HG03521 (cell line): ENCODE results near the gene WRAP73.
"Not testable (repeated sequence)": the region's sequence is repeated elsewhere in the genome, so short reads cannot be mapped to it uniquely, and the experiment has no call there.

Experiments
- ATAC-seq: cut with Tn5 transposase; IDR thresholded peaks from one replicate; pipeline ENCODE4 v1.9.1; 2021; ENCODE audit warnings: mild to moderate bottlenecking, moderate library complexity; ENCODE audit not compliant: unreplicated experiment

Gene WRAP73

DNA sequence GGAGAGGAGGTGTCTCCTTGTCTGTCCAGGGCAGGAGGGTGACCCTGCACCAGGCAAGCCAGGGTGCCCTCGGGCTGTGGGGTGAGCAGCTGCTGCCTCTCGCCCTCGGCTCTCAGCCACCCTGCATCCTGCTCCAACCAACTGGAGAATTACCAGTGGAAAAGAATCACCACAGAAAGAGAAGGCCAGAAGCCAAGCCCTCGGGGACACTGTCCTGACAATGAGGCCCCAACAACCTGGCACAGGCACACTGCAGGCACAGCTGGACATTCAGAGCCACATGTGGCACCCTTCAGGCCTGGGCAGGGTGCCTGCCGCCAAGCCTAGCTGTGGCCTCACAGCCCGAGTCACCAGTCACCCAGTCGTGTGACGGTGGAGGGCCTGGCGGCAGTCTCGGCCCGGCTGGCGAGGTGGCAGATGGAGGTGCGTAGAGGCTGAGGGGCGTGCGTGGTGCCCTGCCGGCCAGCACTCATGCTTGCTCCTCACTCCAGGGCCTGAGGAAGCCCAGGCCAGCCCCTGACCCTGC, 50.6 kb downstream of the WRAP73 start:
- no peak for ATAC-seq

DNA sequence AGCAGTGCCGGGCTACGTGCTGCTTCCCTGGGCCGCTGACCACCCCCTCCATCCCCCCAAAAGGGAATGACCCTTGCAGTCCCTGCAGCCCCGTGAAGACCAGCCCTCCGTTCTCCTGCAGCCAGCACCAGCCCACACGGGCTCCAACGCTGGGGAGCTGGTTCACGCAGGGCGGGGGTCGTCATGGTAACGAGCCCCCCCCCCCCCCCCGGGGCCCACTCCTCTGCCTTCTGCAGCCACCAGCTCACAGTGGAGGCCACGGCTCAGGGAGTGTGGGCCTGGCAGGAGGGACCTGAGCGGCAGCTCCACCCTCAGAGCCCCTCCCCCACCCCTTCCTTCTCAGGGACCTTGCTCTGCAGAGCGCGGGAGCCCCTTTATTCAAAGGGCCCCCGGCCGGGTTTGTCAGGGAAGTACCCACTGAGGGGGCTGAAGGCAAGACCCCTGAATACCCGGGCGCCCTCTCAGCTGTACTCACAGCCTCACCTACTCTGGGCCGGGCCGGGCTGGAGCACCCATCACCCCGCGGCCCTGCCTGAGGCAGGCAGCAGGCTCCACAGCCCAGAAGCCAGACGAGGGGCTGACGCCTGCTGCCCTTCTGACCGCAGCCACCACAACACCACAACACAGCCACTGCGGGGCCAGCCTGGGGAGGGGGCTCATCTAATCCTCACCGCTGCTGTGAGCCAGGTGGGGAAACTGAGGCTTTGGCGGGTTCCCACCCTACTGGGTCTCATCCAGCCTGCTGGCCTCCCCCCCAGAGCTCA, 51.2 kb downstream of the WRAP73 start:
- no peak for ATAC-seq

DNA sequence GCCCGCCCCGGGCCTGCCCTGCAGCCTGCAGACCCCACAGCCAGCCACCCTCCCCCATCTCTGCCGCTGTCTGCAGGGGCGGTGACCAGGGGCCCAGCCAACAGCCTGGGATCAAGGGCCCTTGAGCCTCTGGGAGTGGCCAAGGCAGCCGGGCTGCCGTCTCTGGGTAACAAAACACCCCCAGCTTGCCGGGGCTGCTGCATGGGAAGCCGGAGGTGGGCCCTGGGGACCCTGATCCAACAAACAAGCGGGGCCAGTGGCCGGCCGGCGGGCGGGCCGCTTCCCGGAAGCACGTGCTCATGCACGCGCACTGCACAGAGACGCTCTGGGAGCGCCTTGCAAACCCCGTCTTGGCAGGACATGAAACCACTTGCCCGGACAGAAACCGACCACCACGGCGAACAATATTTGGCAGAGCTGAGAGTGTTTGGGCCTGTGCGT, 51.8 kb downstream of the WRAP73 start:
- no peak for ATAC-seq

DNA sequence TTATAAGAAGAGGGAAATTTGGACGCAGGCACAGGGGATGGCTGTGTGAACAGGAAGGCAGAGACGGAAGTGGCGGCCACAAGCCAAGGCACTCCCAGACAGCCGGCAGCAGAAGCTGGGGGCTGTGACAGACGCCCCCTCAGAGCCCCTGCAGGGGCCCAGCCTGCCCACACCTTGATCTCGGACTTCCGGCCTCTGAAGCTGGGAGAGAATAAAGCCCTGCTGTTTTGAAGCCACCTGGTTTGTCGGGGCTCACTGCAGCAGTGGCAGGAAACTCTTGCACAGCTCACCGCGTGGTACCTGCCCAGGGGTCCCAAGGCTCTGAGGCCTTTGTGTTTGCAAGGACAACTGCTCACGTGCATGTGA, 52.3 kb downstream of the WRAP73 start:
- no peak for ATAC-seq

DNA sequence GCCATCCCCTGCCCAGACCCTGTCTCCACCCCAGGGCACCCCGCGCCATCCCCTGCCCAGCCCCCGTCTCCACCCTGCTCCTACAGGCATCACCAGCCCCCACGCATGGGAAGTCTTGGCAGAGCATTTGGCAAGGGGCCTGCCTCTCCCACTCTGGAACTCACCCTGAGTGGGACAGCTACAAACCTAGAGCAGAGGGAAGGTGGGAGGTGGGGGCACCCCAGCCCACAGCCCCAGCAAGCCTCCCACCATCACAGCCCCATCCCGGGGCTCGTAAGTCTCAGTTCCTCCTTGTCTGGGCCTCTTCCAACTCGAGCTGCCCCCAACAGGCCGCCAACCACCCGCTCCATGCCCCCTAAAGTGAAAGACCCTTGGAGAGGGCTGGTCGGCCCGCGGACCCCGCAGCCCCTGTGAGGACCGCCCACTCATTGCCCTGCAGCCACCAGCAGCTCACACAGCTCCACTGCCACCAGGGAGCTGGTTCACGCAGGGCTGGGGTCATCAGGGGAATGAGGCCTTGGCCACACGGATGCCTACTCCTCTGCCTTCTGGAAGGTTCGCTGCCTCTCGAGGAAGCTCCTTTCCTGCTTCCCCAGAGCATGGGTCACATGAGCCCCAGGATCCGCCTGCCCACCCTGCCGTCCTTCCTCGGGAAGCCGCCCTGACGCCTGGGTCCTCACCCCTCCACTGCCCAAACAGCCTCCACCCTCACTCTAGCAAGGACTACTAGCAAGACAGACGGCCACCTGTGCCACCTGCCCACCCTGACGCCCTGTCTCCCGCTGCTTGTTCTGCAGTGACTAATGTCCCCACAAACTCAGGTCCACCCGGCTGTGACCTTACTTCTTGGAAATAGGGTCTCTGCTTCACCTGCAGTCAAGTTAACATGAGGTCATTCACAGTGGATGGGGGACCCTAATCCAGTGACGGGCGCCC, 53.0 kb downstream of the WRAP73 start:
- no peak for ATAC-seq

DNA sequence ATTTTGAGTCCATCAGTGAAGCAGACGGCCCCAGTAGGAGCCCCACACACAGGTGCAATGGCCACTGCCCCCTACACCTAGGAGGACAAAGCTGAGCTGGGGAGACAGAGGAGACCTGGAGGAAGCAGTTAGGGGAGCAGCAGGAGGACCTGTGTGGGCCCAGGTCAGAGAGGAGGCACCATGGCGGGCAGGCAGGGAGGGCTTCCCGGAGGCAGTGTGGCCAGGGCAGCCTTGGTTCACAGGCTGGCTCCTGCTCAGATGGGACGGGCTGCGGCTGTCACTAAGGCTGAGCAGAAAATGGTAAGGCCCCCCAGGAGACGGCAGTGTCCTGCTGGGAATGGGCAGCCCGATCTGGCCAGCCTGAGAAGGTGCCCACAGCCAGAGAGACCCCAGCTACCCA, 54.0 kb downstream of the WRAP73 start:
- no peak for ATAC-seq

DNA sequence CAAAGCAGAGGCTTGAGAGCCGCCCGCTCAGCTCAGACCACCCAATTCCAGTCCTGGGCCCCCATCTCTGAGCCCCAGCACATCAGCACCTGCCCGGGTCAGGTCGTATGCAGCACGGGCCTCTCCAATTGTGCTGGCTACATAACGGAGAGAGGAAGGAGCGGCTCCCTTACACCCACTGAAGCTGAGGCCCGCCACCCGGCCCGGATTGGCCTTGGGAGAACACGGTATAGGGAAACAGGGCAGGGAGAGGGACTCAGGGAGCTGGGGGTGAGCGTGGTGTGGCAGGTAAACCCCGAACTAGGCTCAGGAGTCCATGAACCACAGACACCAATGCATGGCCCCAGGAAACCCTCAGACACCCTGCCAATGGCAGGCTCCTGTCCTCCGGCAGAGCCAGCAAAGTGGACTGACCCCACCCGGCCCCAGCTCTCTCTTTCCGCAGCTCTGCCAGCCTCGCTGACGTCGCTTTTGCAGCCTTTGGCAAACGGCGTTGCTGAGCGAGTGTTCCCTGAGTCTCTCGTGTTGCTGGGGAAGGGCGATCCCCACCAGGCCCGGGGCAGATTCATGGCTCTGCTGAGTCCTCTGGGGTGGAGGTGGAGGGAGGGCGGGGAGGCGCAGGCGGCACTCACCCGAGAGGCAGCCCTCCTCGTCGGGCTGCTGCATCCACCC, 55.1 kb downstream of the WRAP73 start:
- no peak for ATAC-seq

DNA sequence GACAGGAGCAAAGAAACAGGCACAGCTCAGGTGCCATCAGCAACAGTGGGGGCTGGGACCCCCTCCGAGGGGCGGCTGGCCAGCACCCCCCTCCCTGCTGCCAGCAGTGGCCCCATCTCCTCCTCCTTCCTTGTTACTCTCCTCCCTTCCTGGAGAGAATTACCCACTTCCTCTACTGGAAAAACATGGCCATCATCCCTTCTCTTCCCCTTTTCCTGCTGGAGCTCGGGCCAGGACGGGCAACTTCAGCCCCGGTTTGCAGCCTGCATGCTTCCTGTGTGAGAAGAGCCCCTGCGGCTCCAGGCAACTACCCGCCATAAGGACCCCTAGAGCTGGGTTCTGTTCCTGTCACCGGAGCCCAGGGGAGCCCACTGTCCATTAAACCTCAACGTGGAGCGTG, 56.2 kb downstream of the WRAP73 start:
- ATAC-seq, result no peak

DNA sequence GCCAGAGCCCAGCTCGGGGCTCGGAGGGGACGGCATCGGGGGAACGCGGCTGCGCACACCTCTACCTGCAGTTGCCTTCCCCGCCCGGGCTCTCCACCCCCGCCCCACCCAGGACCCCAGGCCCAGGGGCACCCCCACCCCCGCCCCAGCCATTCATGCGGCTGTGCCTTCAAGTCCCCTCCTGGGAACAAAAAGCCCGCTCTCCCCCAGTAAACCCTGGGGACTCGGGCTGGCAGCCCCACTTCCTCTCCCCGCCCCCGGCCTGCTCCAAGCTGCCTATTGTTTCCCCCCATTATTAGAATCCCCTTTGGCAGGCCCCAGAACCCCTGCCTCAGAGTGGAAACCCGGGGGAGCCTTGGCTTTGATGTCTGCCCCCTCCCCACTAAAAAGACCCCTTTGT, 56.6 kb downstream of the WRAP73 start:
- no peak for ATAC-seq

DNA sequence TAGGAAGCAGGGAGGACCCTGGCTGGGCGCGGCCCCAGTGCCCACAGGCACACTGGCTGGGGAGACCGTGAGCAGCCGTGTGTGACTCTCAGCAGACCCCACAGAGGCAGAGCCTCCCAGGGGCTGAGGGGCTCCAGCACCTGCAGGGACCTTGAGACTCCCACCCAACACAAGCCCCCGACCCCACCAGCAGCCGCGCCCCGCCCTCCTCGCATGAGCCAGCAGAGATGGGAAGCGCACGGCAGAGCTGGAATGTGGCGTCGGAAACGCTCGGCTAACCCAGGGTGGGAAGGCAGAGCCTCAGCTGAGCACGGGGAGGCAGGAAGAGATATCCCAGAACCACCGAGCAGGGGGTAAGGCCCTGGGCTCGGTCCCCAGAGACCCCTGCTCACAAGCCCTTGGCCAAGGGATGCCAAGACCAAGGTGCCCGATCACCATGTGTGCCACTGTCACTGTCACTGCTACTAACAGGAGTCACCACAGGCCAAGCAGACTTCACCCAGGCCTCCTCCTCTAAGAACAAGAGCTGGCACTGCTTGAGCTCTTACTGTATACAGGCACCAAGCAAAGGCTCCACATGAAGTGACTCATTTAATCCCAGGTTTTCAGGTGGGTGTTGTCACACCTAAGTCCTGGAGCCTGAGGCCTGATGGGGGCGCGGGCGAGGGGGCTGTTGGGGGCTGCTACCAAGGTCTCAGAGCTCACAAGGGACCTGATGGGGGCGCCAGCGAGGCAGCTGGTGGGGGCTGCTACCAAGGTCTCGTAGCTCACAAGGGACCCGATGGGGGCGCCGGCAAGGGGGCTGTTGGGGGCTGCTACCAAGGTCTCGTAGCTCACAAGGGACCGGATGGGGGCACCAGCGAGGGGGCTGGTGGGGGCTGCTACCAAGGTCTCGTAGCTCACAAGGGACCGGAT, 58.7 kb downstream of the WRAP73 start:
- no peak for ATAC-seq

DNA sequence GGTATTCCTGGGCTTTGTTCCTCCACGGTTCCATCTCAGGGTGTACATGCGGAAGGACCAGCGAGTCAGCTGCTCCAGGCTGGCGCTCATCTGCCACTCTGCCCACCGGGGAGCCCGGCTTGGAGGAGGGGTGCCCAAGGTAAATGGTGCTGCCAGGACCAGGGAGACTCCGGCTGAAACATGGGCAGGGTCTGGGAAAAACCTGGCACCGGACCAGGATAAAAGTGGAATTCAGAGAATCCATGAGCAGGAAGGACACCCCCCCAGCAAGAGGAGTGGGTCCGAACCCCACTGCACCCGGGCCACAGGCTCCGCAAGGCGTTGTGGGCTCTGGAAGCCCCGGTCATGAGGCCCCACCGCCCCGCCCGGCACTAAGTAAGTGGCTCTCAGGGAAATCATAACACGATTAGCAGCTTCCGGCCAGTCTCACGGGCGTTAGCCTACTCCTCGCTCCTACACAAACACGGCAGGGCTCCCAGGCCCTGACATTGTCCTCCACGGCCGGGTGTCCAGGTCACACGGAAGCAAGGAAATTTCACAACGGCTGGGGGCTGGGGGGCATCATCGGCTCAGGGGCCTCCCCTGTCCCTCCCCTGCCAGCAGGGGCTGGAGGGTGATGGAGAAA, 59.7 kb downstream of the WRAP73 start:
- ATAC-seq, result no peak

DNA sequence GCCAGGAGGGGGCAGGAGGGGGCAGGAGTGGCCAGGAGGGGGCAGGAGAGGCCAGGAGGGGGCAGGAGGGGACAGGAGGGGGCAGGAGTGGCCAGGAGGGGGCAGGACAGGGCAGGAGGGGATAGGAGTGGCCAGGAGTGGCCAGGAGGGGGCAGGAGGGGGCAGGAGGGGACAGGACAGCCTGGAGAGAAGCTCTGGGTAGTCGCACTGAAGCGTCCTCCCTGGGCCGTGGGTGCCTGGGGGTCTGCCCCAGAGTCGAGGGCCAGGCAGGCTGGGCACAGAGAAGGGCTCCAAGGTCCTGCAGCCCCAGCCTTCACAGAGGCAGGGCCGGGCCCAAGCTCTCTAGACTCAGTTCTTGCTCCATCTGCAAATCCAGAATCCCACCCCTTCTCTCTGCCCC, 61.5 kb downstream of the WRAP73 start:
- no peak for ATAC-seq

DNA sequence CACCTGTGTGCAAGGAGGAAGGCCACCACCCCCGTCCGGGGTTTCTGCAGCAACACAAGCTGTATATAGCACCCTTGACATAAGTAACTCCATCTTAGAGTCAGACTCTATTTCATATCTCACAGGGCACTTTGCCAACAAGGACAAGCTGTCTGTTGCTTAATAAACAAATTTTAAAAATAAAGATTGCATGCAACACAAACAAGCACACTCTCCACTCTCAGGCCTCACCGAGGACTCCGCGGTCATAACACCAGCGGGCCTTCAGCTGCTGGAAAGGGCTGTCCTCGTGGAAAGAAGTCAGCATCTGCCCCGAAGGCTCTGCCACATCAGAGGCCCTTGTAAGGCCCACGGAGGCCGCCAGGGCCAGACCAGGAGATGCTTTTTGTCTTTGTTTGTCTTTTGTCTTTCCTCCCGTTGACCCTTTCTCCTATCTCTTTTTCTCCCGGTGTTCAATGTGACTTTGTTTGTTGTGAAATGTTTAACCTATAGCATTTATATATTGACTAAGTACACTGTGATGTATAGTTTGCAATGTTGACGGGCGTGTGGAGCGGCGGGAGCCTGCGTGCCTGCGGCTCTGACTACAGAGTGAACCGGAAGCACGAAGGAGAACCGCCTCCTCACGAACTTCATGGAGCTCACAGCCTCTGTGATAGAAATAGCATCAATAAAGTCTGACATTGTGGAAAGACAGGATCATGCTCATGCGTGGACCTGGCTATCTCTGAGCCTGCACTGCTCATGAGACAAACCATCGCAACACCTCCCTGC, 62.7 kb downstream of the WRAP73 start:
- no peak for ATAC-seq

DNA sequence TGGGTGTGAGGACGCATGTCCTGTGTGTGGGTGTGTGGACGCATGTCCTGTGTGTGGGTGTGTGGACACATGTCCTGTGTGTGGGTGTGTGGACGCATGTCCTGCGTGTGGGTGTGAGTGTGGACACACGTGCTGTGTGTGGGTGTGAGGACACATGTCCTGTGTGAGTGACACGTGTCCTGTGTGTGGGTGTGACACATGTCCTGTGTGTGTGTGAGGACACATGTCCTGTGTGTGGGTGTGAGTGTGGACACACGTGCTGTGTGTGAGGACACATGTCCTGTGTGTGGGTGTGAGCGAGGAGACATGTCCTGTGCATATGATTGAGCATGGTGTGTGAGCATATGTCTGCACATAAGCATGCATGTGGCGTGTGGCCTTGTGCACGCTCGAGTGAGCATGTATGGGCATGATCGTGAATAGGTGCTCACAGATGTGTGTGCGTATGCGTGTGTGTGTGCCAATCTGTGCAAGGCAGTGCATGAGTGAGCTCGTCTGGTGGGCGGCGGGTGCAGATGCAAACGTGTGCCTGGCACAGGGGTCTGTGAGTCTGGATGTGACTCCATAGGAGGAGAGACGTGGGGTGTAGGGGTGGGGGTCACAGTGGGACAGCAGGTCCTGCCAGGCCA, 63.8 kb downstream of the WRAP73 start:
- no peak for ATAC-seq

DNA sequence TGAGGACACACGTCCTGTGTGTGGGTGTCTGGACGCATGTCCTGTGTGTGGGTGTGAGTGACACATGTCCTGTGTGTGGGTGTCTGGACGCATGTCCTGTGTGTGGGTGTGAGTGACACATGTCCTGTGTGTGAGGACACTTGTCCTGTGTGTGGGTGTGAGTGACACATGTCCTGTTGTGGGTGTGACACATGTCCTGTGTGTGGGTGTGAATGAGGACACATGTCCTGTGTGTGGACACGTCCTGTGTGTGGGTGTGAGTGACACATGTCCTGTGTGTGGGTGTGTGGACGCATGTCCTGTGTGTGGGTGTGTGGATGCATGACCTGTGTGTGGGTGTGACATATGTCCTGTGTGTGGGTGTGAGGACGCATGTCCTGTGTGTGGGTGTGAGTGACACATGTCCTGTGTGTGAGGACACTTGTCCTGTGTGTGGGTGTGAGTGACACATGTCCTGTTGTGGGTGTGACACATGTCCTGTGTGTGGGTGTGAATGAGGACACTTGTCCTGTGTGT, 64.5 kb downstream of the WRAP73 start:
- not testable (repeated sequence) for ATAC-seq

DNA sequence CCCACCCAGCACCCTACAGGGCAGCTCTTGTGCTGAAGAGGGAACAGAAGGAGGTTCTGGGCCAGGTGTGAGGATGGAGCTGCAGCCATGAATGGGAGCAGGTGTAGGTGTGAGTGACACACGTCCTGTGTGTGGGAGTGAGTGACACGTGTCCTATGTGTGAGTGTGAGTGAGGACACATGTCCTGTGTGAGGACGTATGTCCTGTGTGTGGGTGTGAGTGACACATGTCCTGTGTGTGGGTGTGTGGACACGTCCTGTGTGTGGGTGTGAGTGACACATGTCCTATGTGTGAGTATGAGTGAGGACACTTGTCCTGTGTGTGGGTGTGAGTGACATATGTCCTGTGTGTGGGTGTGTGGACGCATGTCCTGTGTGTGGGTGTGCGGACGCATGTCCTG, 65.0 kb downstream of the WRAP73 start:
- no peak for ATAC-seq

DNA sequence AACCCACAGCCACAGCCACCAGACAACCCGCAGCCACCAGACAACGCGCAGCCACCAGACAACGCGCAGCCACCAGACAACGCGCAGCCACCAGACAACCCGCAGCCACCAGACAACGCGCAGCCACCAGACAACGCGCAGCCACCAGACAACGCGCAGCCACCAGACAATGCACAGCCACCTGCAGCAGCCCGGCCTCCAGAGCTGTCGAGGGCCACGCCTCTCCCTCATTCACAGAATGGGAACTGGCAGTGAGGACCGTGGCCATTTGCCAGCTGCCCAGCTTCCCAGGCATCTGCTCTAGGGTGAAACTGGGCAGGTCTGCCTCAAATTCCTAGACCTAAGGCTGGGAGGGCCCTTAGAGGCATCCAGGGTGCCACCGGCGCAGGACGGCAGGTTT, 66.2 kb downstream of the WRAP73 start:
- not testable (repeated sequence) for ATAC-seq

DNA sequence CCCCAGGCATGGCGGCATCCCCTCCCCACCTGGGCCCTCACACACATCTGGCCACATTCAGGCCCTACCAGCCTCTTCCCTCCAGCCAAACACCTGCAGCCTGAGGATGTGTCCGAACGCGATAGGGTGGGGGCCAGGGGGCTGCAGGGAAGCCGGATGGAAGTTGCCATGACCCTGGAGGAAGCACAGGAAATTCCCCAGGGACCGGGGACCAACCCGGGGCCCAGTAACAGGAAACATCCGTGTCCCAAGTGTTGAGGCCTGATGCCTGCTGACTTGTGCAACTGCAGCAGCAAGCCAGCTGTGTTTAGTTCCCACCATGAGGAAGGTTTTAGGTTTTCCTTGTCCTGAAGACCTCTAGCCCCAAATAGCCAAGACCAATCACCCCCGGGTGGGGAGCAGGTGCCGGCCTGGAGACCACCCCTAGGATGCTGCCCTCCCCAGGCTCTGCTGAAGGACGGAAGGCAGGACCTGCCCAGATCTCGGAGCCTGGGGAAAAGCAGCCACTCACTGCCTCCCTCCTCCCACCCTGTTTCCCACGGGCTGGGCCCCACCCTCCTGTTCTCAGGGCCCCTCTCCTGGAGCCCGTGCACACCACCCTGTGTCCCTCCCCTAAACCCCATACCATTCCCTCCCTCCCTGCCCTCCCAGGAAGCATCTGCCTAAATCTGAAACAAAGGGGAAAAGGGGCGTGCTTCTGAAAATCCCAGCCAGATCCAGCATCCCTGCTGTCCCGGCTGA, 68.4 kb downstream of the WRAP73 start:
- no peak for ATAC-seq
